AML-193 (cell line): ENCODE measurements around the gene ACCSL.

ENCODE experiments used
- DNase-seq, 2 experiments: peaks; one replicate each; lab custom pipeline; 2025; lab: John Stamatoyannopoulos, UW

Gene ACCSL

GRCh38 chr11:44047931-44048431 is at the start of gene ACCSL:
Gene ACCSL (plus strand): TSS chr11:44047981. CDS start chr11:44048037, 56 bp downstream.
- no peak for DNase-seq

- DNase-seq, result no peak
Observed at GRCh38 chr11:43998308-43998707, 49.5 kb upstream of the ACCSL start.

GRCh38 chr11:44000731-44001130 is 47.0 kb upstream of the ACCSL start:
- DNase-seq, result no peak

- DNase-seq, result no peak
Observed at GRCh38 chr11:44002191-44003093, 45.3 kb upstream of the ACCSL start.

GRCh38 chr11:44003736-44004451 is 43.9 kb upstream of the ACCSL start:
- DNase-seq, result no peak

- no peak for DNase-seq
Observed at GRCh38 chr11:44004452-44005062, 43.2 kb upstream of the ACCSL start.

- DNase-seq, result no peak
Observed at GRCh38 chr11:44005063-44005701, 42.6 kb upstream of the ACCSL start.

GRCh38 chr11:44005956-44006355 is 41.8 kb upstream of the ACCSL start:
- DNase-seq, result no peak

GRCh38 chr11:44006917-44007361 is 40.8 kb upstream of the ACCSL start:
- DNase-seq, result no peak

- no peak for DNase-seq
Observed at GRCh38 chr11:44007481-44008087, 40.2 kb upstream of the ACCSL start.

GRCh38 chr11:44008088-44008501 is 39.7 kb upstream of the ACCSL start:
- DNase-seq, result no peak

GRCh38 chr11:44008698-44009097 is 39.1 kb upstream of the ACCSL start:
- no peak for DNase-seq

- no peak for DNase-seq
Observed at GRCh38 chr11:44010789-44011251, 37.0 kb upstream of the ACCSL start.

GRCh38 chr11:44011797-44012196 is 36.0 kb upstream of the ACCSL start:
- no peak for DNase-seq

GRCh38 chr11:44014968-44015623 is 32.7 kb upstream of the ACCSL start:
- no peak for DNase-seq

- no peak for DNase-seq
Observed at GRCh38 chr11:44015624-44016007, 32.2 kb upstream of the ACCSL start.

- no peak for DNase-seq
Observed at GRCh38 chr11:44016131-44016530, 31.6 kb upstream of the ACCSL start.

GRCh38 chr11:44016546-44017442 is 31.0 kb upstream of the ACCSL start:
- no peak for DNase-seq

- no peak for DNase-seq
Observed at GRCh38 chr11:44017443-44018126, 30.2 kb upstream of the ACCSL start.
